GM12878 (cell line): ENCODE data around the gene ASB4. TPM values are rescaled to one million over a fixed set of nuclear protein-coding genes. Genes with fewer than 3 reads are reported as not detected.

Experiments
- ATAC-seq: fragments of 200-7000 bp; cut with Tn5 transposase; 3 replicates; pipeline ENCODE4 v1.9.1; 2020; ENCODE audit warnings: mild to moderate bottlenecking, moderate library complexity
- BruUV-seq: library from RNA; stranded (reverse); fragments of 400-500 nt; replicated peaks from 2 replicates; lab custom pipeline; 2021; lab: Mats Ljungman, UMichigan
- CTCF ChIA-PET: fragments of 300-600 bp; sonication (Branson Sonifier 250); formaldehyde crosslinking; extraction: SDS; loops from one replicate; lab custom pipeline; 2021; ENCODE audit warnings: inconsistent platforms; lab: Yijun Ruan, JAX
- POLR2A ChIA-PET: fragments of 350-600 bp; formaldehyde crosslinking; extraction: SDS; loops from one replicate; lab custom pipeline; 2021; ENCODE audit warnings: inconsistent platforms; lab: Charles Lee
- RAD21 ChIA-PET: fragments of 300-600 bp; sonication (Branson Sonifier 250); formaldehyde crosslinking; loops from one replicate; lab custom pipeline; 2023; ENCODE audit warnings: antibody characterized with exemption; ENCODE audit not compliant: unreplicated experiment; lab: Charles Lee
- SMC1A ChIA-PET: fragments of 300-600 bp; sonication (Branson Sonifier 250); formaldehyde crosslinking; loops from one replicate; lab custom pipeline; 2023; ENCODE audit not compliant: unreplicated experiment, uncharacterized antibody; lab: Charles Lee
- DNase-seq: peaks from one replicate; pipeline ENCODE4 v3.0.0-alpha.2; 2011; ENCODE audit warnings: low read depth, low spot score
- FAIRE-seq: peaks from 3 replicates; lab custom pipeline; 2011; peaks lifted over from hg19 to GRCh38; lab: Jason Lieb, UNC
- H2AFZ ChIP-seq: 2 replicates; pipeline ENCODE4 v1.6.0; 2011; ENCODE audit warnings: low read depth, low read length, control low read depth; ENCODE audit not compliant: control insufficient read depth
- H3K27ac ChIP-seq: 2 replicates; pipeline ENCODE4 v1.5.1; 2011; ENCODE audit warnings: control low read depth; ENCODE audit not compliant: control insufficient read depth, insufficient read depth
- H3K27me3 ChIP-seq, 2 experiments: replicated peaks in 1 of 2; 2 replicates each; pipeline versions ENCODE4 v1.6.0 to v1.6.1; 2011; ENCODE audit warnings: low read length in 1 of 2; ENCODE audit not compliant: control insufficient read depth in 2 of 2, insufficient read depth in 2 of 2
- H3K36me3 ChIP-seq, 2 experiments: 2 replicates each; pipeline ENCODE4 v1.5.1; 2011; ENCODE audit warnings: low read length in 1 of 2; ENCODE audit not compliant: control insufficient read depth in 2 of 2, insufficient read depth in 2 of 2
- H3K4me1 ChIP-seq: 2 replicates; pipeline ENCODE4 v1.6.1; 2011; ENCODE audit warnings: mild to moderate bottlenecking, low read length, moderate library complexity, mixed read lengths; ENCODE audit not compliant: control insufficient read depth, insufficient read depth
- H3K4me2 ChIP-seq: 2 replicates; pipeline ENCODE4 v1.6.0; 2011; ENCODE audit warnings: control low read depth; ENCODE audit not compliant: control insufficient read depth, insufficient read depth
- H3K4me3 ChIP-seq: fragments of 200-600 bp; sonication (generic); 2 replicates; pipeline ENCODE4 v1.5.1; 2016
- H3K79me2 ChIP-seq: 2 replicates; pipeline ENCODE4 v1.6.0; 2011; ENCODE audit warnings: low read length; ENCODE audit not compliant: control insufficient read depth, insufficient read depth
- H3K9ac ChIP-seq: 2 replicates; pipeline ENCODE4 v1.8.0; 2011; ENCODE audit warnings: low read length, control low read depth, mixed read lengths; ENCODE audit not compliant: control insufficient read depth, insufficient read depth
- H3K9me3 ChIP-seq: replicated peaks from 3 replicates; pipeline ENCODE4 v1.5.1; 2011; ENCODE audit warnings: mild to moderate bottlenecking, low read length; ENCODE audit not compliant: control insufficient read depth, insufficient read depth
- H4K20me1 ChIP-seq: 2 replicates; pipeline ENCODE4 v1.6.0; 2011; ENCODE audit not compliant: control insufficient read depth, insufficient read depth
- ATF7 ChIP-seq: fragments of 450-650 bp; IDR thresholded peaks from 2 replicates; pipeline ENCODE4 v1.6.1; 2016; ENCODE audit warnings: low read depth, mild to moderate bottlenecking
- HCFC1 ChIP-seq: fragments of 150-350 bp; IDR thresholded peaks from 2 replicates; pipeline ENCODE4 v1.6.1; 2014; ENCODE audit warnings: low read length
- MTA3 ChIP-seq: IDR thresholded peaks from 2 replicates; pipeline ENCODE4 v1.6.1; 2012; ENCODE audit warnings: low read length, inconsistent platforms, borderline replicate concordance
- NFYA ChIP-seq: IDR thresholded peaks from 2 replicates; pipeline ENCODE4 v1.6.1; 2011; ENCODE audit warnings: low read depth, mild to moderate bottlenecking, low read length, improper control_type of control experiment, borderline replicate concordance
- SIN3A ChIP-seq: IDR thresholded peaks from 2 replicates; pipeline ENCODE4 v1.6.1; 2012; ENCODE audit warnings: low read depth, low read length, improper control_type of control experiment
- ZNF207 ChIP-seq: fragments of 450-650 bp; IDR thresholded peaks from 2 replicates; pipeline ENCODE4 v1.6.1; 2014; ENCODE audit warnings: antibody characterized with exemption, mild to moderate bottlenecking, borderline replicate concordance
- WGBS: methylation state at CpG from one replicate; pipeline ENCODE4 v1.1.6; 2016; ENCODE audit warnings: low lambda C conversion rate; ENCODE audit not compliant: insufficient replicate concordance, insufficient coverage; ENCODE audit errors: missing lambda C conversion rate; 5-methylcytosine and 5-hydroxymethylcytosine counted together
- in situ Hi-C: fragments of 300-500 bp; cut with MboI; formaldehyde crosslinking; loops from 9 replicates; pipeline ENCODE4 v1.14.3; 2018; ENCODE audit warnings: mixed read lengths
- intact Hi-C: fragments of 100-400 bp; cut with micrococcal nuclease; formaldehyde crosslinking; loops from one replicate; pipeline ENCODE4 v1.14.2; 2022; ENCODE audit not compliant: unreplicated experiment
- polyA plus RNA-seq, 11 experiments: library from polyadenylated mRNA; depleted of rRNA in 4 of 11; unstranded in 6 of 11; stranded (reverse) in 5 of 11; fragments of >200 nt; fragmentation: Nextera tagmentation in 4 of 11; fragmentation: Illumina TruSeq in 1 of 11; extraction: Ambion mirVana in 4 of 11; extraction: Trizol in 1 of 11; gene quantifications; 1 replicate in 1 of 11; 2 replicates in 10 of 11; pipeline versions ENCODE4 v1.2.1 to v1.2.3, GENCODE V29; 2011 to 2016; ENCODE audit warnings: inconsistent platforms in 2 of 11, missing spikeins in 2 of 11, low read depth in 1 of 11
- total RNA-seq, 4 experiments: library from RNA; depleted of rRNA in 3 of 4; stranded (reverse); fragments of >200 nt in 3 of 4; fragmentation: Illumina TruSeq in 1 of 4; extraction: Trizol in 1 of 4; gene quantifications; 2 replicates each; pipeline versions ENCODE4 v1.2.1 to v1.2.3, GENCODE V29; 2013 to 2021
- TF ChIP-seq, protein P1 (sequence below): IDR thresholded peaks from 2 replicates; pipeline ENCODE4 v1.6.1; 2011; ENCODE audit warnings: low read depth, low read length, improper control_type of control experiment, borderline replicate concordance

The ASB4 gene
- total and polyA plus RNA-seq, 10 of the 15 experiments (the other 5 are each of a cell fraction or from before 2014, with no cell fraction given) = 0.12 to 1.1 TPM; not detected in 8

DNA sequence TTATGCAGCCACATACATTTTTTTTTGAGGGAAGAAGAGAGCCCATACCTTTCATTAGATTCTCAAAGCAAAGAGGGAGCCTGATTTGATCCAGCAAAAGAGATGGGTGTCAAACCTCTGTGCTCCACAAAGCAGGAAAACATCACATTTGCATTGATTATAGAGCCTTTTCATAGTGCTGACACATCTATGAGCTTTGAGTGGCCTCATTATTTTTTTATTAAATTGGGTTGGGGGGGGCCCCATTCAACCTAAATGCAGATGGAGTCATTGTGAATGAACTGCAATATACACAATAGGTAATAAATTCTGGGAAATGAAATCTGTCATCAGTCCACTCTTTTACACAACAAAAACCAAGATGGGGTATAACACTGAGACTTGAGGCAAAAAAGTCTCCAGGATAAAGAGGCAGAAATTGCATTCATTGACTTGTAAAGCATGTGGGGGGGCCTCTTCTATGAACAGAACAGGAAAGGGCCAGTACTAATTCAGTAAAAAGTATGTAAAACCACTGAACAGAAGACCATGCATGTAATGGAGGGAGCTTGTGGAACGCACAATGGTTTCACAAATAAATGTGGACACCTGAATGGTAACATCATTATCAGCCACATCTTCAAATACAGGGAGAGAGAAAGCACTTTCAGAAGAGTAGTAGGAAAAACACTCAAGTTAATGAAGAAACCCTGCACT, 17.7 kb upstream of the ASB4 start (continued):
- TF ChIP-seq, protein P1, sequence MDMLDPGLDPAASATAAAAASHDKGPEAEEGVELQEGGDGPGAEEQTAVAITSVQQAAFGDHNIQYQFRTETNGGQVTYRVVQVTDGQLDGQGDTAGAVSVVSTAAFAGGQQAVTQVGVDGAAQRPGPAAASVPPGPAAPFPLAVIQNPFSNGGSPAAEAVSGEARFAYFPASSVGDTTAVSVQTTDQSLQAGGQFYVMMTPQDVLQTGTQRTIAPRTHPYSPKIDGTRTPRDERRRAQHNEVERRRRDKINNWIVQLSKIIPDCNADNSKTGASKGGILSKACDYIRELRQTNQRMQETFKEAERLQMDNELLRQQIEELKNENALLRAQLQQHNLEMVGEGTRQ = no peak
- TF ChIP-seq NFYA (no peak), MTA3 (no peak), SIN3A (no peak), ZNF207 (no peak)

DNA sequence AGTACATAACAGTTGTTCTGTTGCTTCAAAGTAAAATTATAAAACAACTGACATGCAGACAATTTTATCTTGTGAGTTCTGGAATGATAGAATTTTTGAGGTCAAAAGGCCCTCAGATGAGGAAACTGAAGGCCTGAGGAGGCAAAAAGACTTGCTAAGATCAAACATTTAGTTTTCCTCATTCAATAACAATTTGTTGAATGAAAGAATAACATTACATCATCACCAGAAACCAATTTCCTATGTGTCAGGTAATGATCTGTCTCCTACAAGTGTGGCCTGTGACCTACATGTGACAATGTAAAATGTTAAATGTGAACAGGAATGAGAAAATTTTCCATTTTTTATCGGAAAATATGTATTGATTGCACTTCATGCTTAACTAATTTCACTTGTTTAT, 16.6 kb upstream of the ASB4 start:
- no peak overlapping the region for H3K4me2 ChIP-seq
- no peak for FAIRE-seq
- no peaks in the 10 kb centered on the region for H3K79me2 ChIP-seq
- ChIA-PET POLR2A (no interaction called here), RAD21 (interaction anchor here (0.7 to 3.3 kb wide), 5 partner anchors 10 to 328 kb away, joined by 3 to 12 read pairs (median 3); no protein-coding TSS in a partner anchor), SMC1A (interaction anchor here (1.5 to 14.9 kb wide), 4 partner anchors 19 to 77 kb away, joined by 4 to 203 read pairs (median 14); partner anchors contain the start of genes ASB4 and PON2), CTCF (interaction anchor here (1.4 to 2.7 kb wide), 2 partner anchors 8 to 222 kb away, joined by 3 to 11 read pairs; no protein-coding TSS in a partner anchor)
- no peaks in the 10 kb centered on the region; the same call in 1 of the 2 replicates for H3K4me1 ChIP-seq
- BruUV-seq = no TSS peak
- in situ Hi-C loops = no loop called here
- no peak overlapping the region for H2AFZ ChIP-seq
- H3K27me3 ChIP-seq = no peaks in the 10 kb centered on the region
- no peak for ATAC-seq
- H3K36me3 ChIP-seq = no peaks in the 10 kb centered on the region
- no peak for DNase-seq
- no peak overlapping the region for H3K9ac ChIP-seq
- H3K9me3 ChIP-seq = no peaks in the 10 kb centered on the region
- no peak overlapping the region for H3K27ac ChIP-seq
- TF ChIP-seq HCFC1 (no peak), ATF7 (peak; percentile 56; the same call in 1 of the 2 replicates)
- intact Hi-C loops = no loop called here
- WGBS = 56% methylated on average over 1 of the region's 1 CpG
- H3K4me3 ChIP-seq = no peak overlapping the region
- H4K20me1 ChIP-seq = no peaks in the 10 kb centered on the region
